K562 (cell line): Measurements from ENCODE around the gene MLLT11. TPM values are rescaled to one million over a fixed set of nuclear protein-coding genes. Genes with fewer than 3 reads are reported as not detected.

ENCODE experiments used
- ATAC-seq: fragments of 200-7000 bp; cut with Tn5 transposase; 3 replicates; pipeline ENCODE4 v1.9.1; 2020; ENCODE audit warnings: moderate library complexity
- BruUV-seq: library from RNA; stranded (reverse); fragments of 400-500 nt; replicated peaks from 2 replicates; lab custom pipeline; 2021; lab: Mats Ljungman, UMichigan
- CTCF ChIA-PET: fragments of 300-600 bp; formaldehyde crosslinking; extraction: SDS; loops from one replicate; lab custom pipeline; 2021; ENCODE audit warnings: low intra/inter-chr PET ratio; lab: Yijun Ruan, JAX
- POLR2A ChIA-PET: fragments of 300-600, 350-650 bp; sonication (Branson Sonifier 250); formaldehyde crosslinking; extraction: SDS; loops from one replicate; lab custom pipeline; 2021; ENCODE audit warnings: antibody characterized with exemption, inconsistent platforms; lab: Yijun Ruan, JAX
- DNase-seq, 4 experiments: peaks; one replicate each; pipeline versions ENCODE4 v3.0.0 to v3.0.0-alpha.2; 2011 to 2018; ENCODE audit warnings: low spot score in 3 of 4, mixed read lengths in 3 of 4; ENCODE audit errors: extremely low read depth in 1 of 4
- FAIRE-seq: peaks from 2 replicates; lab custom pipeline; 2011; peaks lifted over from hg19 to GRCh38; lab: Jason Lieb, UNC
- H2AFZ ChIP-seq: 2 replicates; pipeline ENCODE4 v1.6.0; 2011; ENCODE audit warnings: low read depth, low read length, control low read depth, inconsistent platforms
- H3K27ac ChIP-seq: fragments of 200-600 bp; 3 replicates; pipeline ENCODE4 v1.8.0; 2011; ENCODE audit warnings: low read depth, mild to moderate bottlenecking, control low read depth, inconsistent platforms, low read length, moderate library complexity, mixed read lengths; ENCODE audit errors: extremely low read depth
- H3K27me3 ChIP-seq, 2 experiments: fragments of 300-600 bp in 1 of 2; 2 replicates in 1 of 2; 3 replicates in 1 of 2; pipeline versions ENCODE4 v1.6.0 to v1.8.0; 2011; ENCODE audit warnings: inconsistent platforms in 2 of 2, low read length in 2 of 2, mild to moderate bottlenecking in 1 of 2, mixed read lengths in 1 of 2, moderate library complexity in 1 of 2; ENCODE audit not compliant: control insufficient read depth in 2 of 2, insufficient read depth in 2 of 2
- H3K36me3 ChIP-seq: fragments of 300-600 bp; 3 replicates; pipeline ENCODE4 v1.8.0; 2011; ENCODE audit warnings: mild to moderate bottlenecking, low read length, inconsistent platforms; ENCODE audit not compliant: control insufficient read depth, insufficient read depth
- H3K4me1 ChIP-seq, 2 experiments: fragments of 200-600 bp in 1 of 2; replicated peaks in 1 of 2; 2 replicates in 1 of 2; 3 replicates in 1 of 2; pipeline versions ENCODE4 v1.5.1 to v1.8.0; 2011; ENCODE audit warnings: inconsistent platforms in 2 of 2, low read length in 2 of 2, mild to moderate bottlenecking in 1 of 2, mixed read lengths in 1 of 2, moderate library complexity in 1 of 2; ENCODE audit not compliant: control insufficient read depth in 2 of 2, insufficient read depth in 2 of 2
- H3K4me2 ChIP-seq: 2 replicates; pipeline ENCODE4 v1.6.1; 2011; ENCODE audit warnings: low read length, control low read depth, inconsistent platforms, mixed read lengths; ENCODE audit not compliant: insufficient read depth
- H3K4me3 ChIP-seq: fragments of 200-600 bp; sonication (generic), shearing (Covaris generic); 2 replicates; pipeline ENCODE4 v1.5.1; 2016; ENCODE audit warnings: control low read depth, inconsistent platforms
- H3K79me2 ChIP-seq: fragments of 200-600 bp; 3 replicates; pipeline ENCODE4 v1.8.0; 2011; ENCODE audit warnings: low read length, inconsistent platforms; ENCODE audit not compliant: control insufficient read depth, insufficient read depth
- H3K9ac ChIP-seq, 2 experiments: 2 replicates each; pipeline versions ENCODE4 v1.6.0 to v1.6.1; 2011; ENCODE audit warnings: low read depth in 2 of 2, low read length in 2 of 2, control low read depth in 1 of 2, inconsistent platforms in 1 of 2, mild to moderate bottlenecking in 1 of 2, mixed read lengths in 1 of 2; ENCODE audit not compliant: insufficient read depth in 1 of 2
- H3K9me1 ChIP-seq: one replicate; pipeline ENCODE4 v1.6.0; 2011; ENCODE audit warnings: inconsistent platforms, mild to moderate bottlenecking, low read length, moderate library complexity; ENCODE audit not compliant: control insufficient read depth, insufficient read depth
- H3K9me3 ChIP-seq: replicated peaks from 2 replicates; pipeline ENCODE4 v1.5.1; 2011; ENCODE audit warnings: low read depth, low read length, inconsistent platforms; ENCODE audit not compliant: control insufficient read depth, insufficient read depth
- H4K20me1 ChIP-seq: replicated peaks from 2 replicates; pipeline ENCODE4 v1.6.1; 2011; ENCODE audit warnings: low read length, inconsistent platforms, mixed read lengths; ENCODE audit not compliant: control insufficient read depth, insufficient read depth
- ARHGAP35 ChIP-seq: fragments of 450-650 bp; IDR thresholded peaks from 2 replicates; pipeline ENCODE4 v1.6.1; 2018; ENCODE audit not compliant: partially characterized antibody
- HDAC6 ChIP-seq: IDR thresholded peaks from 2 replicates; pipeline ENCODE4 v1.6.1; 2012; ENCODE audit warnings: low read depth, mild to moderate bottlenecking, control low read depth, inconsistent platforms, low read length, moderate library complexity
- HOXB6 ChIP-seq: fragments of 250-450 bp; sonication (Bioruptor Pico); IDR thresholded peaks from 2 replicates; pipeline ENCODE4 v1.5.1; 2022; ENCODE audit warnings: mild to moderate bottlenecking, borderline replicate concordance
- MGA ChIP-seq: fragments of 450-650 bp; IDR thresholded peaks from 2 replicates; pipeline ENCODE4 v1.6.1; 2016; ENCODE audit warnings: mild to moderate bottlenecking, moderate library complexity
- STAT5A ChIP-seq: IDR thresholded peaks from 2 replicates; pipeline ENCODE4 v1.6.1; 2012; ENCODE audit warnings: low read length, inconsistent platforms, borderline replicate concordance
- ZNF217 ChIP-seq: sonication (generic); formaldehyde crosslinking; IDR thresholded peaks from 2 replicates; pipeline ENCODE4 v1.8.0; 2022; ENCODE audit warnings: mild to moderate bottlenecking, missing genetic modification reagents
- in situ Hi-C: fragments of 300-500 bp; cut with MboI; formaldehyde crosslinking; loops from 4 replicates; pipeline ENCODE4 v1.15.0; 2018; ENCODE audit warnings: inconsistent platforms, mixed read lengths
- intact Hi-C: fragments of 100-400 bp; cut with micrococcal nuclease; formaldehyde crosslinking; loops from 2 replicates; pipeline ENCODE4 v1.14.2; 2022
- polyA plus RNA-seq, 8 experiments: library from polyadenylated mRNA; depleted of rRNA in 4 of 8; stranded (reverse) in 5 of 8; unstranded in 3 of 8; fragments of >200 nt; fragmentation: Nextera tagmentation in 2 of 8; fragmentation: Illumina TruSeq in 1 of 8; extraction: Ambion mirVana in 2 of 8; extraction: Trizol in 1 of 8; gene quantifications; 2 replicates each; pipeline versions ENCODE4 v1.2.1 to v1.2.3, GENCODE V29; 2011 to 2014; ENCODE audit warnings: inconsistent platforms in 1 of 8, missing spikeins in 1 of 8
- total RNA-seq, 7 experiments: library from RNA; depleted of rRNA in 6 of 7; stranded (reverse); fragments of >200 nt in 6 of 7; fragmentation: Illumina TruSeq in 2 of 7; extraction: Trizol in 2 of 7; gene quantifications; 2 replicates each; pipeline versions ENCODE4 v1.2.1 to v1.2.3, GENCODE V29; 2011 to 2021; ENCODE audit warnings: low replicate concordance in 1 of 7
- TF ChIP-seq, protein P1 (sequence below), 2 experiments: fragments of 450-650 bp; IDR thresholded peaks; 2 replicates each; pipeline ENCODE4 v1.6.1; 2016

The MLLT11 gene
- total and polyA plus RNA-seq, 9 of the 15 experiments (the other 6 are each of a cell fraction or from before 2014, with no cell fraction given): 12.1 to 91.0 (median 22.0) TPM

GRCh38 chr1:151026460-151026859 lies 33.7 kb upstream of the MLLT11 start:
- Histone ChIP-seq H2AFZ (no peak overlapping the region), H3K9me3 (no peaks in the 10 kb centered on the region)
- POLR2A ChIA-PET: interaction anchor here (1.7 kb wide), 1 partner anchor 23 kb away, joined by 4 read pairs; no protein-coding TSS in a partner anchor
- TF ChIP-seq, protein P1, sequence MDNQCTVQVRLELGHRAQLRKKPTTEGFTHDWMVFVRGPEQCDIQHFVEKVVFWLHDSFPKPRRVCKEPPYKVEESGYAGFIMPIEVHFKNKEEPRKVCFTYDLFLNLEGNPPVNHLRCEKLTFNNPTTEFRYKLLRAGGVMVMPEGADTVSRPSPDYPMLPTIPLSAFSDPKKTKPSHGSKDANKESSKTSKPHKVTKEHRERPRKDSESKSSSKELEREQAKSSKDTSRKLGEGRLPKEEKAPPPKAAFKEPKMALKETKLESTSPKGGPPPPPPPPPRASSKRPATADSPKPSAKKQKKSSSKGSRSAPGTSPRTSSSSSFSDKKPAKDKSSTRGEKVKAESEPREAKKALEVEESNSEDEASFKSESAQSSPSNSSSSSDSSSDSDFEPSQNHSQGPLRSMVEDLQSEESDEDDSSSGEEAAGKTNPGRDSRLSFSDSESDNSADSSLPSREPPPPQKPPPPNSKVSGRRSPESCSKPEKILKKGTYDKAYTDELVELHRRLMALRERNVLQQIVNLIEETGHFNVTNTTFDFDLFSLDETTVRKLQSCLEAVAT (IDR thresholded peaks at IDR 0.05): no peak
- no peak for TF ChIP-seq MGA
- TF ChIP-seq STAT5A: no peak
- TF ChIP-seq HOXB6: no peak
- TF ChIP-seq HDAC6: no peak
- TF ChIP-seq ARHGAP35: no peak
- TF ChIP-seq ZNF217 (CRISPR knock-in tag): no peak
- TF ChIP-seq, all 486 proteins: peak for 0
- CTCF ChIA-PET: interaction anchor here (0.6 kb wide), 1 partner anchor 47 kb away, joined by 7 read pairs; no protein-coding TSS in a partner anchor
- ATAC-seq (no peak), FAIRE-seq (no peak), DNase-seq (no peak)
- H3K27ac ChIP-seq: no peak overlapping the region
- no peak overlapping the region for H3K4me3 ChIP-seq
- no peaks in the 10 kb centered on the region for H3K9me1 ChIP-seq
- no TSS peak for BruUV-seq
- intact Hi-C loops: no loop called here
- peaks cover 56% of the 10 kb centered on the region for H3K36me3 ChIP-seq
- H3K79me2 ChIP-seq: no peaks in the 10 kb centered on the region
- no peaks in the 10 kb centered on the region; a peak in 2 of 5 replicates for H3K4me1 ChIP-seq
- H3K9ac ChIP-seq: no peak overlapping the region
- no peak overlapping the region for H3K4me2 ChIP-seq
- H4K20me1 ChIP-seq: no peaks in the 10 kb centered on the region
- in situ Hi-C loops: no loop called here
- H3K27me3 ChIP-seq: no peaks in the 10 kb centered on the region
